Gastrocnemius medialis (tissue), 4 donors: ENCODE data around the gene RYK. TPM values are rescaled to one million over a fixed set of nuclear protein-coding genes. Genes with fewer than 3 reads are reported as not detected.
"Not testable (repeated sequence)": the region's sequence is repeated elsewhere in the genome, so short reads cannot be mapped to it uniquely, and the experiment has no call there.

Experiments used
- ATAC-seq, 2 donors: fragments of 150-250 bp; one replicate each; pipeline ENCODE4 v1.9.1; 2016
- DNase-seq, 2 donors: peaks; one replicate each; pipeline ENCODE4 v3.0.0-alpha.2; 2019
- H3K27ac ChIP-seq, 4 donors: fragments of 200-600 bp; sonication (generic); 1 replicate in 1 of 4; 2 replicates in 3 of 4; pipeline ENCODE4 v1.5.1; 2016 to 2018; ENCODE audit warnings: mild to moderate bottlenecking in 2 of 4, moderate library complexity in 1 of 4
- H3K27me3 ChIP-seq, 3 donors: fragments of 200-600 bp; sonication (generic) in 2 of 3; 1 replicate in 1 of 3; 2 replicates in 2 of 3; pipeline versions ENCODE4 v1.5.1 to v1.6.0; 2016 to 2019; ENCODE audit warnings: mild to moderate bottlenecking in 1 of 3, moderate library complexity in 1 of 3
- H3K36me3 ChIP-seq, 2 donors: fragments of 200-600 bp; sonication (generic) in 1 of 2; one replicate each; pipeline ENCODE4 v1.5.1; 2017 to 2018
- H3K4me1 ChIP-seq, 2 donors: fragments of 200-600 bp; sonication (generic) in 1 of 2; one replicate each; pipeline ENCODE4 v1.5.1; 2016 to 2017; ENCODE audit warnings: mild to moderate bottlenecking in 2 of 2
- H3K4me3 ChIP-seq, 4 donors: fragments of 200-600 bp; sonication (generic) in 3 of 4; 1 replicate in 1 of 4; 2 replicates in 3 of 4; pipeline ENCODE4 v1.5.1; 2016 to 2019; ENCODE audit warnings: mild to moderate bottlenecking in 2 of 4
- H3K9me3 ChIP-seq, 3 donors: fragments of 200-600 bp; sonication (generic) in 2 of 3; 1 replicate in 1 of 3; 2 replicates in 2 of 3; pipeline ENCODE4 v1.5.1; 2016 to 2019
- CTCF ChIP-seq, 5 experiments: fragments of 450-650 bp in 3 of 5; fragments of 200-600 bp in 2 of 5; sonication (generic) in 2 of 5; IDR thresholded peaks in 4 of 5; conservative IDR thresholded peaks in 1 of 5; 1 replicate in 4 of 5; 2 replicates in 1 of 5; pipeline ENCODE4 v1.5.1; 2016 to 2019; ENCODE audit warnings: antibody characterized with exemption in 5 of 5, mild to moderate bottlenecking in 3 of 5, moderate library complexity in 3 of 5
- POLR2A ChIP-seq, 2 donors: fragments of 450-650 bp; IDR thresholded peaks; one replicate each; pipeline ENCODE4 v1.6.1; 2017; ENCODE audit warnings: antibody characterized with exemption in 2 of 2, mild to moderate bottlenecking in 2 of 2, moderate library complexity in 2 of 2
- in situ Hi-C, 4 donors: fragments of 200-750 bp; cut with MboI; loops; one replicate each; pipeline versions ENCODE4 v1.15.0 to v1.8.0; 2017; ENCODE audit warnings: low sequenced_read_pairs in 4 of 4
- intact Hi-C: fragments of 100-400 bp; cut with DNase I; formaldehyde crosslinking; loops from one replicate; pipeline ENCODE4 v1.15.1; 2023; ENCODE audit warnings: low total_unique reads
- total RNA-seq, 4 donors: library from RNA; depleted of rRNA; stranded (reverse); fragments of >200 nt; gene quantifications; one replicate each; pipeline versions ENCODE4 v1.1.0 to v1.2.3, GENCODE V29; 2016

RYK gene
- total RNA-seq, 4 donors from 2014 or later: 25.8 to 42.4 (median 35.0) TPM

DNA sequence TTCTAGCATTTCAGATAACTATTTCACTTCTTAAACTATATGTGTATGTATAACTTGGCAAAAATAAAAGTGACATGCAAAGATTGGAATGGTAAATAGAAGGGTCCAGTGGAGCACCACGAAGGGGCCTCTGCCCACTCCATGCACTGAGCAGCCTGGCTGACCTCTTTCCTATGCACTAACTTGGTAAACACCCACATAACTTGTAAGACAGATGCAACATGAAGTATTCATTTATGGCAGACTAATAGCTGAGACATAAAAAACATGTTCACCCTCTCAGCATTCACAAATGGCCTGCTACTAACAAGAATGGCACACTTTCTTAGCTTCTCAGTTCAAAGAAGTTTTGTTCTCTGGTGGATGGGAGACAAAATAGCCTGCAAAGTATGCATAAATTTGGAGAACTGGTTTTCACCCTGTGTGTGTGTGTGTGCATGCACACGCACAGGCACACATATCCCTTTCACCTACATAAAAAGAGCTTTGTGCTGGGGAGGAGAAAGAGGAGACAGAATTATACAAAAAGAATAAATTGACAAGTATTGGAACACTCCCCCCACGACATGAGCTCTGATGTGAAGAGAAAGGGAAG, 26.5 kb upstream of the RYK start:
- Histone ChIP-seq H3K4me1 (no peaks in the 10 kb centered on the region), H3K36me3 (no peaks in the 10 kb centered on the region)

DNA sequence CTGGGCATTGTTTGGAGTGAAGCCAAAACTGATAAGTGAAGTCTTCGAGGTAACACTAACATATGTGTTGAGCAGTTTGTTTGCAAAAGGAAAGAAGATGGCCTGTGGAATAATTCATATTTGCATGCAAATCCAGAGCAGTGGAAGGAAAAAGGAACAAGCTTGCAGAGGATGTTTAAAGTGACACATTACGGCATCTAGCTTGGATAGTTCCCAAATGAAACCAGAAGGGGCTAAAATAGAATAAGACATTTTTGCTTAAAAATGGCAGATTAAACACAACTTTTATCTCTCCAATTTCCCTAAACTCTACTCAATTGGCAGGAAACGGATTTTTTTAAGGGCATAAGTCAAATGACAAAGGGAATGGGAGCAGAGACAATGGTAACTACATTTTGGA, 25.4 kb upstream of the RYK start:
- Histone ChIP-seq H3K36me3 (no peaks in the 10 kb centered on the region), H3K27ac (no peak overlapping the region), H3K4me3 (no peak overlapping the region), H3K4me1 (no peaks in the 10 kb centered on the region), H3K27me3 (no peaks in the 10 kb centered on the region), H3K9me3 (no peaks in the 10 kb centered on the region)
- intact Hi-C loops: no loop called here
- DNase-seq (no peak), ATAC-seq (no peak)
- TF ChIP-seq CTCF (IDR thresholded peaks at IDR 0.05 in 4 of 5, conservative IDR thresholded peaks at IDR 0.05 in 1 of 5): no peak
- no peak for TF ChIP-seq POLR2A (IDR thresholded peaks at IDR 0.05)
- in situ Hi-C loops: no loop called here

More for the DNA sequence above, 26.5 kb upstream of the RYK start:
- no peak overlapping the region for H3K27ac ChIP-seq
- in situ Hi-C loops (no loop called here), intact Hi-C loops (no loop called here)
- H3K4me3 ChIP-seq: no peak overlapping the region
- no peaks in the 10 kb centered on the region for H3K27me3 ChIP-seq
- no peak for TF ChIP-seq CTCF (IDR thresholded peaks at IDR 0.05 in 4 of 5, conservative IDR thresholded peaks at IDR 0.05 in 1 of 5)
- TF ChIP-seq POLR2A (IDR thresholded peaks at IDR 0.05): no peak
- DNase-seq (no peak), ATAC-seq (no peak)
- no peaks in the 10 kb centered on the region for H3K9me3 ChIP-seq

GRCh38 chr3:134275110-134275509, 24.5 kb upstream of the RYK start:
- H3K4me1 ChIP-seq, H3K9me3 ChIP-seq, in situ Hi-C loops, DNase-seq, H3K27me3 ChIP-seq, ATAC-seq, H3K4me3 ChIP-seq, H3K36me3 ChIP-seq, intact Hi-C loops, H3K27ac ChIP-seq: not testable (repeated sequence)

- H3K9me3 ChIP-seq: no peaks in the 10 kb centered on the region
- H3K27me3 ChIP-seq: no peaks in the 10 kb centered on the region
- in situ Hi-C loops (no loop called here), intact Hi-C loops (no loop called here)
- no peaks in the 10 kb centered on the region for H3K4me1 ChIP-seq
- H3K36me3 ChIP-seq: no peaks in the 10 kb centered on the region
- H3K27ac ChIP-seq: no peak overlapping the region
- no peak overlapping the region for H3K4me3 ChIP-seq
- DNase-seq: no peak
- TF ChIP-seq CTCF (IDR thresholded peaks at IDR 0.05 in 4 of 5, conservative IDR thresholded peaks at IDR 0.05 in 1 of 5) (no peak), POLR2A (IDR thresholded peaks at IDR 0.05) (no peak)
- no peak for ATAC-seq
These were observed 23.9 kb upstream of the RYK start for GRCh38 chr3:134274571-134274970.

GRCh38 chr3:134267996-134268395, 17.3 kb upstream of the RYK start:
- in situ Hi-C loops: no loop called here
- intact Hi-C loops: no loop called here
- no peak for TF ChIP-seq CTCF (IDR thresholded peaks at IDR 0.05 in 4 of 5, conservative IDR thresholded peaks at IDR 0.05 in 1 of 5)
- no peak for TF ChIP-seq POLR2A (IDR thresholded peaks at IDR 0.05)
- DNase-seq (no peak), ATAC-seq (no peak)
- no peaks in the 10 kb centered on the region for H3K4me1 ChIP-seq
- no peaks in the 10 kb centered on the region for H3K36me3 ChIP-seq
- H3K9me3 ChIP-seq: no peaks in the 10 kb centered on the region
- no peaks in the 10 kb centered on the region for H3K27me3 ChIP-seq
- H3K27ac ChIP-seq: no peak overlapping the region
- H3K4me3 ChIP-seq: no peak overlapping the region
